ENCODE data around the gene CACNA1E. TPM values are rescaled to one million over a fixed set of nuclear protein-coding genes. Genes with fewer than 3 reads are reported as not detected.

Gene CACNA1E
- total and polyA plus RNA-seq, 2 donors (not counting 1 experiment from before 2014, with no cell fraction given), result 0.37 to 0.40 TPM

DNA sequence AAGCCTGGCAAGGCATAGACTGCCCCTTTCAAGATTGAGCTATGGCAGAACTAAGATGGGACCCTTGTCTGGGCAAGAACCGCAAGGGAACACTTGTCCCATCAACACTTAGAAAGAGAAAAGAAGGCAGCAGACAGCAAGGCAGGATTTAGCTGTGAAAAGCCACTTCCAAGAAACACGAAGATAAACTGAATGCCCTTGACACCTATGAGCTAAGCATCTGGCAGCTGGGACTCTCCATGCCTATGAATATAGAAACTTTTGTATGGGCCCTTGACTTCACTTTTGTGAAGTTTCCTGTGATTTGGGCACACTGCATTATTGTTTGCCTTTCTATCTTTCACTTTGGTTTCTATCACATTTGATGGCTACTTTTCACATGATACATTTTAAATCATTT is 24.9 kb upstream of the CACNA1E start:
- POLR2A ChIA-PET, result no interaction called here
- Histone ChIP-seq H3K36me3 (replicated peaks in 1 of 2; ENCODE audit: control extremely low read depth in 1 of 2, control insufficient read depth in 1 of 2, extremely low read depth in 1 of 2, insufficient read depth in 2 of 2, low read length in 1 of 2) (no peaks in the 10 kb centered on the region), H3K4me2 (replicated peaks; ENCODE audit: low read depth, low read length, poor library complexity, severe bottlenecking) (no peak overlapping the region), H3K9ac (ENCODE audit: low read length) (no peak overlapping the region), H3K4me3 (ENCODE audit: control extremely low read depth in 1 of 5, extremely low read depth in 1 of 5, insufficient read depth in 1 of 5, low read depth in 2 of 5, low read length in 4 of 5) (no peak overlapping the region), H3K79me2 (ENCODE audit: control insufficient read depth, insufficient read depth, low read length) (no peaks in the 10 kb centered on the region), H3K27ac (ENCODE audit: low read length in 2 of 2) (no peak overlapping the region), H3K27me3 (replicated peaks in 1 of 4; ENCODE audit: control extremely low read depth in 1 of 4, control insufficient read depth in 3 of 4, insufficient read depth in 4 of 4, low read length in 3 of 4) (no peaks in the 10 kb centered on the region), H4K20me1 (ENCODE audit: control insufficient read depth, insufficient read depth, low read length, poor library complexity, severe bottlenecking) (no peaks in the 10 kb centered on the region), H3K4me1 (ENCODE audit: control insufficient read depth in 2 of 2, insufficient read depth in 2 of 2, low read length in 2 of 2) (no peaks in the 10 kb centered on the region), H3K9me3 (ENCODE audit: control extremely low read depth in 1 of 3, control insufficient read depth in 2 of 3, insufficient read depth in 1 of 3, low read length in 2 of 3) (peaks cover 0 to 16% (median 5%) of the 10 kb centered on the region in 3 donors), H2AFZ (ENCODE audit: insufficient read depth, low read depth, low read length, poor library complexity, severe bottlenecking) (no peak overlapping the region)
- Mint-ChIP-seq H3K4me3 (no peak overlapping the region), H3K27ac (no peak overlapping the region), H3K27me3 (peaks cover 14% of the 10 kb centered on the region), H3K4me1 (no peaks in the 10 kb centered on the region), H3K9me3 (ENCODE audit: insufficient read depth) (peaks cover 1% of the 10 kb centered on the region)
- DNase-seq, result no peak
- CTCF ChIA-PET, result no interaction called here
- no peak for ATAC-seq (ENCODE audit: low read depth)
- TF ChIP-seq, protein P1, sequence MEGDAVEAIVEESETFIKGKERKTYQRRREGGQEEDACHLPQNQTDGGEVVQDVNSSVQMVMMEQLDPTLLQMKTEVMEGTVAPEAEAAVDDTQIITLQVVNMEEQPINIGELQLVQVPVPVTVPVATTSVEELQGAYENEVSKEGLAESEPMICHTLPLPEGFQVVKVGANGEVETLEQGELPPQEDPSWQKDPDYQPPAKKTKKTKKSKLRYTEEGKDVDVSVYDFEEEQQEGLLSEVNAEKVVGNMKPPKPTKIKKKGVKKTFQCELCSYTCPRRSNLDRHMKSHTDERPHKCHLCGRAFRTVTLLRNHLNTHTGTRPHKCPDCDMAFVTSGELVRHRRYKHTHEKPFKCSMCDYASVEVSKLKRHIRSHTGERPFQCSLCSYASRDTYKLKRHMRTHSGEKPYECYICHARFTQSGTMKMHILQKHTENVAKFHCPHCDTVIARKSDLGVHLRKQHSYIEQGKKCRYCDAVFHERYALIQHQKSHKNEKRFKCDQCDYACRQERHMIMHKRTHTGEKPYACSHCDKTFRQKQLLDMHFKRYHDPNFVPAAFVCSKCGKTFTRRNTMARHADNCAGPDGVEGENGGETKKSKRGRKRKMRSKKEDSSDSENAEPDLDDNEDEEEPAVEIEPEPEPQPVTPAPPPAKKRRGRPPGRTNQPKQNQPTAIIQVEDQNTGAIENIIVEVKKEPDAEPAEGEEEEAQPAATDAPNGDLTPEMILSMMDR (IDR thresholded peaks at IDR 0.05), result no peak
- no peak for TF ChIP-seq EZH2 (IDR thresholded peaks at IDR 0.05; ENCODE audit: borderline replicate concordance, insufficient read depth, low read depth, low read length, poor library complexity, severe bottlenecking)
- intact Hi-C loops (cut with micrococcal nuclease), result no loop called here
- 100% methylated on average over 1 of the region's 2 CpGs for WGBS (ENCODE audit: insufficient coverage)

DNA sequence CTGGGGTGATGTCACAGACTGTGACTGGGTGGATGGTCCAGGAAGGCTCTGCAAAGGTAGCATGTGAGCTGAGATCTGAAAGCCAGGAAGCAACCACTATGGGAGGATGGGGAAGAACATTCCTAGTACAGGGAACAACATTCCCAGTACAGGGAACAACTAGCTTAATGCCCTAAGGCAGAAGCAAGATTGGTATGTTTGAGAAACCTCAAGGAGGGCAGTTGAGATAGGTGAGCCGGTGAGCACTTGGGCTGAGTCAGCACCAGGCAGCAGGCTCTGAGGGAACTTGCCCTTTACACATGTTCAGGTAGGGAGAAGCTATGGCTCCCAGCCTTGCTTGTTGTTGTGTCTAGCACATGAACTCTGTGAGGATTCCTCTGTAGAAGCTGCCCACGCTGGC is 24.2 kb upstream of the CACNA1E start:
- no peak overlapping the region for H3K4me3 Mint-ChIP-seq
- CTCF ChIA-PET, result no interaction called here
- no peaks in the 10 kb centered on the region for H4K20me1 ChIP-seq (ENCODE audit: control insufficient read depth, insufficient read depth, low read length, poor library complexity, severe bottlenecking)
- no peaks in the 10 kb centered on the region for H3K79me2 ChIP-seq (ENCODE audit: control insufficient read depth, insufficient read depth, low read length)
- no peaks in the 10 kb centered on the region for H3K4me1 Mint-ChIP-seq
- ATAC-seq (ENCODE audit: low read depth) (no peak), DNase-seq (no peak)
- no peak overlapping the region for H3K9ac ChIP-seq (ENCODE audit: low read length)
- H3K27me3 Mint-ChIP-seq, result peaks cover 19% of the 10 kb centered on the region
- no peak overlapping the region for H3K27ac Mint-ChIP-seq
- no peaks in the 10 kb centered on the region for H3K4me1 ChIP-seq (ENCODE audit: control insufficient read depth in 2 of 2, insufficient read depth in 2 of 2, low read length in 2 of 2)
- peaks cover 0 to 1% (median 0%) of the 10 kb centered on the region in 4 experiments for H3K27me3 ChIP-seq (replicated peaks in 1 of 4; ENCODE audit: control extremely low read depth in 1 of 4, control insufficient read depth in 3 of 4, insufficient read depth in 4 of 4, low read length in 3 of 4)
- no peaks in the 10 kb centered on the region for H3K36me3 ChIP-seq (replicated peaks in 1 of 2; ENCODE audit: control extremely low read depth in 1 of 2, control insufficient read depth in 1 of 2, extremely low read depth in 1 of 2, insufficient read depth in 2 of 2, low read length in 1 of 2)
- WGBS (ENCODE audit: insufficient coverage), result 90% methylated on average over 2 of the region's 2 CpGs
- POLR2A ChIA-PET, result no interaction called here
- no peak overlapping the region for H3K4me2 ChIP-seq (replicated peaks; ENCODE audit: low read depth, low read length, poor library complexity, severe bottlenecking)
- H3K4me3 ChIP-seq (ENCODE audit: control extremely low read depth in 1 of 5, extremely low read depth in 1 of 5, insufficient read depth in 1 of 5, low read depth in 2 of 5, low read length in 4 of 5), result no peak overlapping the region
- intact Hi-C loops (cut with micrococcal nuclease), result no loop called here
- TF ChIP-seq, protein P1 (IDR thresholded peaks at IDR 0.05), result no peak
- no peak for TF ChIP-seq EZH2 (IDR thresholded peaks at IDR 0.05; ENCODE audit: borderline replicate concordance, insufficient read depth, low read depth, low read length, poor library complexity, severe bottlenecking)
- H3K9me3 Mint-ChIP-seq (ENCODE audit: insufficient read depth), result peaks cover 1% of the 10 kb centered on the region
- H3K9me3 ChIP-seq (ENCODE audit: control extremely low read depth in 1 of 3, control insufficient read depth in 2 of 3, insufficient read depth in 1 of 3, low read length in 2 of 3), result peaks cover 0 to 16% (median 5%) of the 10 kb centered on the region in 3 donors
- no peak overlapping the region for H2AFZ ChIP-seq (ENCODE audit: insufficient read depth, low read depth, low read length, poor library complexity, severe bottlenecking)
- no peak overlapping the region for H3K27ac ChIP-seq (ENCODE audit: low read length in 2 of 2)
